Non-pigmented ciliary epithelial cell (primary cell): ENCODE data around the gene PLCH1.
"Not testable (repeated sequence)": the region's sequence is repeated elsewhere in the genome, so short reads cannot be mapped to it uniquely, and the experiment has no call there.

ENCODE experiments used
- DNase-seq: peaks from one replicate; pipeline ENCODE4 v3.0.0-alpha.2; 2010; ENCODE audit warnings: low read depth

The PLCH1 gene

DNA sequence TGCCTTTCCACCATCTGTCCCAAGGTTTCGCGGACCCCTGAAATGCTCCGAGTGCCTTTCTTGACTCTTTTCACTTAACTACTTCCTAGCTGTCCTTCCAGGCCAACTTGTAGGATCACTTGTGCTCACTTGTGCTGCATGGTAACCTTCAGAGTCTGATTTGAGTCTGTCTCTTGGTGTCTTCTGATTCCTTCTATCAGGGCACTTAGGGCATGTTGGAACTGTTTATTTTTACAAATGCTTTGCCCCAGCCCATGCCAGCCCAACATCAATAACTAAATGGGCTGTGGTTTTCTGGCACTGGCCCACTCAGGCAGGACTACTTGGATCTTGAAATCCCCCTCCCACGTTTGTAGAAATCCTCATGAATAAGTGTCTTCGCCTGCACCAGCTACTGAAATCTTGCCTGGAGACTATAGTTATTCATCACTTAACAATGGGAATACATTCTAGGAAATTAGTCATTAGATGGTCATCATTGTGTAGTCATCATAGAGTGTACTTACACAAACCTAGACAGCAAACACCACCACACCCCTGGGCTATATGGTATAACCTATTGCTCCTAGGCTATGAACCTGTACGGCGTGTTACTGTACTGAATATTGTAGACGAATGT is 328.3 kb downstream of the PLCH1 start:
- DNase-seq, result peak; percentile 56

DNA sequence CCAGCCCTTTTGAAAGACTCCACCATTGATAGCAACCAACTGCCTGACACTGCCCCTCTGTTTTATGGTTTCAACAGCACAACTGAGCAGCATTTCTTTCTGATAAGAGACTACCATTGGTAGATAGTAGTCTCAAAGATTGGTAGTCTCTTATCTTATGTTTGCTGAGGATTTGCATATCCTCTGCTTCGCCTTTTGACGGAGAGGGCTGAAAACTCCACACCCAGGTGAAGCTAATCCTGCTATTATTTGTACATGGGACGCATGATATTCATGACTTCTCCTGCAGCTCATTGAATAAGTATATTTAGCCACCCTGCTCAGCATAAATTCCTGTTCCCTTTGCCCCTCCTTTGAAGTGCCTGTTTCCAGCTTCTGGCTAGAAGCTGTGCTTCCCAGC is 332.0 kb downstream of the PLCH1 start:
- no peak for DNase-seq

GRCh38 chr3:155411500-155412223 is 333.2 kb downstream of the PLCH1 start:
- no peak for DNase-seq

DNA sequence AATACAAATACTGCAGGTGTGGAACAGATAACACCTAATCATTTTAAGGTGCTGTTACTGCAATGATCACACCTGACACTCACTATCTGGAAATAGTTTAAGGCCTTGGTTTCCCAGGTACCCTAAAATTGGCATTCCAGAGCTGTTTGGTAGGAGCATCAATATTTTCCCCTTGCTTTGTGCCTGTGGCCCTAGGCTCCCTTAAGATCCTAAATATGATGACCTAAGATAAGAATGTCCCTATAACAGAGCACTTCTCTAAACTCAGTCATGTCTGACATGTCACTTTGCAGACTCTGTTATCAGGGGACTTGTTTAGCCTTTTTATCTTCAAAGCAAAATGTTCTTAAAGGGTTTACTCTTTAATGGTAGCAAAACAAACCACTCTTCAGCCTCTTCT is 335.5 kb downstream of the PLCH1 start:
- DNase-seq, result no peak

- DNase-seq, result no peak
Observed at GRCh38 chr3:155407971-155408370, 336.9 kb downstream of the PLCH1 start.

DNA sequence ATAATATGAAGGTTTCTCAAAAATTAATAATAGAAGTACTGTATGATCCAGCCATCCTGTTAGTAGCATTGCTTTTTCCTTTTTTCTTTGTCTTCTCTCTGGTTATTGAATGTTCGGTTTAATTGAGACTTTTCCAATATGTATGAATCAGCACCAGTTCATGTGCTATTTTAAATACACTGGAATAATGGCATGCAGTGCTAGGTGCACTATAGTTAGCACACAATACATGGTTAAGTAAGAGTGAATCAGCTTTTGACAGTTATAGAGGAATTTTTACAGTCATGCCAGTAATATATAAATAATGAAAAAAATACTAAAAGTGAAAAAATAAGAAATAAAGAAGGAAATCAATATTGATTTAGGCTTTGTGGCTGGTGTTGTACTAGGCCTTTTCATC is 337.5 kb downstream of the PLCH1 start:
- DNase-seq, result no peak

DNA sequence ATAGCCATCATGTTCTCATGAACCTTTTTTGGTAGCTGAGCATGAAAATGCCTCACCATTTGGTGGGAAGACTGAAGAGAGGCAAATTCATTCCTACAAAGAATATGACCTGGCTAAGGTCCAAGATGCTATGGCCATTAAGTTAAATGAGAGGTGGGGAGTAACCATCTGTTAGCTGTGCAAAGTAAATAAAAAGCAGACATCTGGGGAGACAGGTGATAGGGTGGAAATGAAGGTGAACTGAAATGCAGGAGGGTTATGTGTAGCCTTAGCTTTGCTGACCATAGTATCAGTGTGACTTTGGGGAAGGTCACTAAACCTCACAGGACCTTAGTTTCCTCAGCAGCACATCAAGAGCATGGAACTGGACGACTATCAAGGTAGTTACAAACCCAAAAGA is 340.4 kb downstream of the PLCH1 start:
- DNase-seq, result no peak

- no peak for DNase-seq
Observed at GRCh38 chr3:155402656-155403055, 342.2 kb downstream of the PLCH1 start.

- DNase-seq, result no peak
Observed at GRCh38 chr3:155398046-155398445, 346.8 kb downstream of the PLCH1 start.

DNA sequence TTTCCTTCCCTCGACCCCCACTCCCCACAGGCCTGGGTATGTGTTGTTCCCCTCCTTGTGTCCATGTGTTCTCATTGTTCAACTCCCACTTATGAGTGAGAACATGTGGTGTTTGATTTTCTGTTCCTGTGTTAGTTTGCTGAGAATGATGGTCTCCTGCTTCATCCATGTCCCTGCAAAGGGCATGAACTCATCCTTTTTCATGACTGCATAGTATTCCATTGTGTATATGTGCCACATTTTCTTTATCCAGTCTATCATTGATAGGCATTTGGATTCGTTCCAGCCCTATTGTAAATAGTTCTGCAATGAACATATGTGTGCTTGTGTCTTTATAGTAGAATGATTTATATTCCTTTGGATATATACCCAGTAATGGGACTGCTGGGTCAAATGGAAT is 350.0 kb downstream of the PLCH1 start:
- not testable (repeated sequence) for DNase-seq

GRCh38 chr3:155394240-155394639 is 350.6 kb downstream of the PLCH1 start:
- no peak for DNase-seq

DNA sequence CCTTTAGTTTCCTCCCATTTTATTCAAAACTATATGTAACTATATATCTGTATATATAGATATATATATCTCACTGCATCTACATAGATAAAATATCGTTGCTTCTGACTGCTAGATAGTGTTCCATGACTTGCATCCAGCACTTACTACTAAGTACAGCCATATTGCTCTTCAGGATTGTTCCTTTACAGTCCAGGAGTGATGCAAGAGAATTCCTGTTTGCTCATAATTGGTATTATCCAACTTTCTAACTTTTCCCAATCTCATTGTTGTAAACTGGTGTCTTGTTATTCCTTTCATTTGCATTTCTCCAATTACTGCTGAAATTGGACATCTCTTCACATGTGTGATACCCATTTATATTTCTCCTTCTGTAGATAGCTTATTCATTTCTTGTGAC is 351.6 kb downstream of the PLCH1 start:
- no peak for DNase-seq

DNA sequence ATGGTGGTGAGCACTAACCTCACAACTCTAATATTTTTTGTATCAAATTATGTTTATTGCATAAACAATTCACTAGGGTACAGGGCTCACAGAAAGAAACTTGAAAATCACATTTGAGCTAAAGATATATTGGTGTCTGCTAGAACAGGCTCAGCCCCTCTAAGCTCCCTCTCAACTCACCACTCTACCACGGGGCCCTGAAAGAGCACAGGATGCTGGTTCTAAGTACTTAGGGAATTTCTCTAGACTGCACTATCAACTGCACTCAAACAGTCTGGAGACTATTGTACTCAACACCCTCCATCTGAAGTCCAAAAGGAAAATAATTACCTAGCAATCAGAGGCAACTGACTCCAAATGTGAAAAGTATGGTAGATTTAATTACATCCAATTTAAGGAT is 352.7 kb downstream of the PLCH1 start:
- no peak for DNase-seq

DNA sequence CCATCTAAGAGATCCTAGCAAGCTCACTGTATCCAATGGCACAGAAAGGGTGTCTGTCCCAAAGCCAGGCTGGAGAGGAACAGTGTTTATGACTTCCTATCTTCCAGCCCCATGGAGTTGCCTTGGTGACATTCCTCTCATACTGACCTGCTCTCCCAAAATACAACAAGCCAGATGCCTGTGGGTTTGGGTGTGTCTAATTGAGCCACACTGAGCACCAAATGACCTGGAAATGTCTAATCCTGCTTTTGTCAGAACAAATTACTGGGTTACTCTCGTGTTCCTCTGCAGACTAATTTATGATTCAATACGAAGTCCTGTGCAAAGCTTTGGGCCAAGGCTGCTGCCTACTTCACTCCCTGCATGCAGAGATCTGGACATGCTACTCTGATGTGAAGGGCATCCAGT is 353.3 kb downstream of the PLCH1 start:
- peak; percentile 52 for DNase-seq

- DNase-seq, result peak; percentile 26
Observed at GRCh38 chr3:155391104-155391503, 353.8 kb downstream of the PLCH1 start.

- no peak for DNase-seq
Observed at GRCh38 chr3:155390351-155390750, 354.5 kb downstream of the PLCH1 start.

DNA sequence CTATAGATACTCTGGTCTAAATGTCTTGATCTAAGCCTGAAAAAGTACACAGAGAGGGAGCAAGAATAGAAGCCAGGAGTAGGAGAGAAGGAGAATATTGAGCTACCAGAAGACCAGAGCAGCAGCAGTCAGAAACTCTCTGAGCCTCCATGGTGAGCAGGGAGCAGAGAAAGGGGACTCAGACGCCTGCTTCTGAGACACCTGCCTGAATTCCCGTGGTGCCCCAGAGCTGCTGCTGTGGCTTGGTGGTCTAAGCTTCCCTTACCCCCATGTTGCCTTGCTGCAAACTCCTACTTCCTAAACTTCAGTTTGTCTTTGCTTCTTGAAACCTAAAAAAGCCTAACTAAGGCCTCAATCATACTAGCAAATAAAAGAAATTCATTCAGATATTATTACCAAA is 356.5 kb downstream of the PLCH1 start:
- DNase-seq, result no peak

DNA sequence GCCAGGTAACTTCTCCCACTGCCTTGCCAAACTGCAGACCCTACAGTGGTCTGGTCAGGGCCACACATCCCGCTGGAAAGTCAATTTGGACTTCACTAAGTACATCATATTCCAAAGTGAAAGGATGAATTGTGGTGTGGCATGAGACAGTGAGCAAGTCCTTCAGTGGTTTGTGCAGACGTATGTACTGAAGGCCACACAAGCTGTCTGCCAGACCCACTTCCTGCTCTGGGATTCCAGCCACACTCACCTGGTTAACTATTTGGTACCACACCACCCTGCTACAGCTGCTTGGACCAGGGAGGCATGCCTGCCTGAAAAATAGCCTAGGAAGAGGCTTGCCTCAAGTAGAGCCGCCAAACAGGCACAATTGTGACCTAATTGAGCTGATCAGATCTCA is 357.3 kb downstream of the PLCH1 start:
- DNase-seq, result no peak

DNA sequence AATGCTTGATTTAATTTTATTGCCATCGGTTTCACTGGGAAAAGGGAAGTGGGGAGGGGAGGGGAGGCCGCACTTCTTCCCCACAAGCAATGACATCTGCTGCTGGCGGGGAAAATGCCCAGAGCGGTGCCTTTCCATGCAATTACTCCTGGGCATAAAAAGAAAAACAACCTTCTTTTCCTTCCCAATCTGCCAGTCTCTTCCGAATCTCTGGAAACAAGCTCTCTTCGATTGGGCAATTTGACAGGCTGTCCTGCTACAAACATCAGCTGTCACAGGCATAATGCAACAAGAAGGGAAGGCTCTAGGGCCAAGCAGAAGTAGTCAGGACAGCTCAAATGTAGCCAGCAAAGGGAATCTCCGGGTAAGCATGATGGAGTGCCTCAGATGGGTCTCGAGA is 358.0 kb downstream of the PLCH1 start:
- no peak for DNase-seq

- DNase-seq, result no peak
Observed at GRCh38 chr3:155385896-155386625, 358.8 kb downstream of the PLCH1 start.

DNA sequence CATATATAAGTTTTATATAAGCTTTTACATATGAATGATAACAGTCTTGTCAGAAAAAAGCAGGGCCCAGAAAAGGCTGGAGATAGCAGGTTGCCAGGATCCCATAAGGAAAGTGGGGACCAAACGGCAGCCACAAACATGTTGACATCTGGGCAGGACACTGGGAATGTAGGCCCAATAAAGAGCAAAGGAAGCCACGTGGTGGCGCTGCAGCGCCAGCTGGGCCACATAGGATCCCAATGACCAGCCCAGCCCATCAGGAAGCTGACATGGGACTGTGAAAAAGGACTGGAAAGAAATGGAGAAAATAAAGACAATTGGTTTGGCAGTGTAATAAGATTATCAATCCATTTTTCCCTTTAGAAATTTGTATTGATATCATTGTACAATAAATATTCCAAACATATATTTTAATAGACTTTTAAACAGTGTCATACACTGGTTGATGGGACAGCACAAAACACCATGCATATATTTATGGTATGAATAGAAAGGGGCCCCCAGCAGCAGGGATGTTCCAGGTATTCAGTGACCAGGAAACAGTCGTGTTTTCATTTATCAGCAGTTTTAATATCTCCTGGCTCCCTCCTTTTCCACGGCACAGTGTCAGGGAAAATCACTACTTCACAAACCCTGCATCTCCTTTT is 362.4 kb downstream of the PLCH1 start:
- DNase-seq, result no peak

GRCh38 chr3:155377847-155378246 is 367.0 kb downstream of the PLCH1 start:
- no peak for DNase-seq

GRCh38 chr3:155377071-155377470 is 367.8 kb downstream of the PLCH1 start:
- DNase-seq, result no peak
